MM.1S (cell line): ENCODE data around the gene ADAMTSL1.

Experiments used
- DNase-seq: peaks from one replicate; pipeline ENCODE4 v3.0.0-alpha.2; 2015
- H2AFZ ChIP-seq: fragments of 300-600 bp; sonication (generic); 2 replicates; pipeline ENCODE4 v1.6.0; 2016; ENCODE audit warnings: antibody characterized with exemption, low read length
- H3F3A ChIP-seq: fragments of 300-600 bp; sonication (generic); 2 replicates; pipeline ENCODE4 v1.6.1; 2016; ENCODE audit warnings: mild to moderate bottlenecking, antibody characterized with exemption, low read length, moderate library complexity, mixed read lengths; ENCODE audit not compliant: insufficient read depth
- H3K27ac ChIP-seq: fragments of 300-600 bp; sonication (generic); 2 replicates; pipeline ENCODE4 v1.5.1; 2016; ENCODE audit warnings: mild to moderate bottlenecking, low read length
- H3K27me3 ChIP-seq: fragments of 300-600 bp; sonication (generic); replicated peaks from 2 replicates; pipeline ENCODE4 v1.6.0; 2016; ENCODE audit warnings: low read length; ENCODE audit not compliant: insufficient read depth
- H3K36me3 ChIP-seq: fragments of 300-600 bp; sonication (generic); replicated peaks from 2 replicates; pipeline ENCODE4 v1.6.1; 2016; ENCODE audit warnings: mild to moderate bottlenecking, low read length, mixed read lengths; ENCODE audit not compliant: insufficient read depth
- H3K4me1 ChIP-seq: fragments of 300-600 bp; sonication (generic); 2 replicates; pipeline ENCODE4 v1.6.1; 2016; ENCODE audit warnings: low read length, mixed read lengths
- H3K4me2 ChIP-seq: fragments of 300-600 bp; sonication (generic); 2 replicates; pipeline ENCODE4 v1.6.0; 2016; ENCODE audit warnings: low read depth, low read length
- H3K4me3 ChIP-seq: fragments of 300-600 bp; sonication (generic); 2 replicates; pipeline ENCODE4 v1.5.1; 2016; ENCODE audit warnings: low read length, mixed read lengths
- H3K79me2 ChIP-seq: fragments of 300-600 bp; sonication (generic); 2 replicates; pipeline ENCODE4 v1.6.1; 2016; ENCODE audit warnings: mixed run types, low read length, mixed read lengths
- H3K9ac ChIP-seq: fragments of 300-600 bp; sonication (generic); 2 replicates; pipeline ENCODE4 v1.6.1; 2016; ENCODE audit warnings: low read length, mixed read lengths
- H3K9me2 ChIP-seq: fragments of 300-600 bp; sonication (generic); replicated peaks from 2 replicates; pipeline ENCODE4 v1.6.1; 2016; ENCODE audit warnings: mild to moderate bottlenecking, low read length, mixed read lengths; ENCODE audit not compliant: insufficient read depth
- H3K9me3 ChIP-seq: fragments of 300-600 bp; sonication (generic); replicated peaks from 2 replicates; pipeline ENCODE4 v1.6.1; 2016; ENCODE audit warnings: mild to moderate bottlenecking, low read length, mixed read lengths; ENCODE audit not compliant: insufficient read depth
- H4K20me1 ChIP-seq: fragments of 300-600 bp; sonication (generic); 2 replicates; pipeline ENCODE4 v1.6.1; 2016; ENCODE audit warnings: mild to moderate bottlenecking, low read length, moderate library complexity, mixed read lengths; ENCODE audit not compliant: insufficient read depth
- CTCF ChIP-seq: fragments of 300-600 bp; sonication (generic); IDR thresholded peaks from 2 replicates; pipeline ENCODE4 v1.5.1; 2016; ENCODE audit warnings: antibody characterized with exemption, low read length, mixed read lengths
- EZH2 ChIP-seq: fragments of 300-600 bp; sonication (generic); optimal IDR thresholded peaks from 2 replicates; pipeline ENCODE3; 2017; ENCODE audit warnings: low read depth, mild to moderate bottlenecking, antibody characterized with exemption, low read length, mixed read lengths
- EZH2phosphoT487 ChIP-seq: fragments of 300-600 bp; sonication (generic); IDR thresholded peaks from 2 replicates; pipeline ENCODE4 v1.6.1; 2018; ENCODE audit warnings: antibody characterized with exemption, low read length

Gene ADAMTSL1

GRCh38 chr9:18555105-18555883 is 81.3 kb downstream of the ADAMTSL1 start:
- Histone ChIP-seq H2AFZ (no peak overlapping the region), H3K27me3 (no peaks in the 10 kb centered on the region), H3K79me2 (no peaks in the 10 kb centered on the region), H3K36me3 (no peaks in the 10 kb centered on the region), H3K4me1 (no peaks in the 10 kb centered on the region), H3K9me3 (no peaks in the 10 kb centered on the region), H3F3A (no peaks in the 10 kb centered on the region), H3K27ac (no peak overlapping the region), H3K9ac (no peak overlapping the region), H4K20me1 (no peaks in the 10 kb centered on the region), H3K4me2 (no peak overlapping the region), H3K9me2 (no peaks in the 10 kb centered on the region), H3K4me3 (no peak overlapping the region)
- TF ChIP-seq CTCF: no peak
- no peak for TF ChIP-seq EZH2phosphoT487
- no peak for DNase-seq

DNA sequence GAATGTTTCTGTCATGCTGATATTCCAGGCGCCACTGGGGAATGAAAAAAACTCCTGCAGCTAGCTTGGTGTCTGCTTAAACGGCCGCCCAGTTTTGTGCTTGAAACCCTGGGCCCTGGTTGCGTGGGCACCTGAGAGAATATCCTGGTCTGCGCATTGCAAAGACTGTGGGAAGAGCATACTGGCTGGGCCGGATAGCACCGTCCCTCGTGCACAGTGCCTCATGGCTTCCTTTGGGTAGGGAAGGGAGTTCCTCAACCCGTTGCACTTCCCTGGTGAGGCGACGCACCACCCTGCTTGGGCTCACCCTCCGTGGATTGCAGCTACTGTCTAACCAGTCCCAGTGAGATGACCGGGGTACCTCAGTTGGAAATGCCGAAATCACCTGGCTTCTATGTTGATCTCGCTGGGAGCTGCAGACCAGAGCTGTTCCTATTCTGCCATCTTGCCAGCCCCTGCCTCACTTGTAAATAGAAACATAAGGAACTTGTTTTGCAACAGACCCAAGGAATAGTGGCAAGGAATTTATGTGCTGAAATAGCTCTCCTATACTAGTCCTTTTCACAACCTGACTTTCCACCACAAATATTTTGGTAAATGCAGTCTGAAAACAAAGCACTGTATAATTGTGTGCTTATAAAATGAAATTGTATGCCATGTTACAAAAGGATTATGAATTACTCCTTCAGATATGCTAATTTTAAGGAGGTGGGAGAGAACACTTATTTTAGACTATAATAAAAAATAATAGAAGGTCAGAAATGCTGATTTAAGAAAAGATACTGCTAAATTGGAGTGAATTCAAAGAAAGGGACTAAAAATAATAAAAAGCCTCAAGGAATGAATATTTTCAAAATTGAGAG is 90.3 kb downstream of the ADAMTSL1 start:
- no peak overlapping the region for H3K9ac ChIP-seq
- H3F3A ChIP-seq: no peaks in the 10 kb centered on the region
- H4K20me1 ChIP-seq: no peaks in the 10 kb centered on the region
- DNase-seq: no peak
- TF ChIP-seq CTCF (no peak), EZH2phosphoT487 (no peak), EZH2 (no peak)
- no peaks in the 10 kb centered on the region for H3K27me3 ChIP-seq
- H2AFZ ChIP-seq: no peak overlapping the region
- no peak overlapping the region for H3K27ac ChIP-seq
- no peaks in the 10 kb centered on the region for H3K9me2 ChIP-seq
- H3K36me3 ChIP-seq: no peaks in the 10 kb centered on the region
- no peak overlapping the region for H3K4me2 ChIP-seq
- H3K9me3 ChIP-seq: no peaks in the 10 kb centered on the region
- no peak overlapping the region for H3K4me3 ChIP-seq
- H3K79me2 ChIP-seq: no peaks in the 10 kb centered on the region
- H3K4me1 ChIP-seq: no peaks in the 10 kb centered on the region

GRCh38 chr9:18566121-18566520 is 92.2 kb downstream of the ADAMTSL1 start:
- TF ChIP-seq EZH2phosphoT487 (no peak), EZH2 (no peak), CTCF (no peak)
- no peaks in the 10 kb centered on the region for H3K9me2 ChIP-seq
- DNase-seq: no peak
- H2AFZ ChIP-seq: no peak overlapping the region
- no peaks in the 10 kb centered on the region for H3K4me1 ChIP-seq
- no peaks in the 10 kb centered on the region for H3F3A ChIP-seq
- H3K79me2 ChIP-seq: no peaks in the 10 kb centered on the region
- no peaks in the 10 kb centered on the region for H3K36me3 ChIP-seq
- H3K9ac ChIP-seq: no peak overlapping the region
- H3K27me3 ChIP-seq: no peaks in the 10 kb centered on the region
- no peak overlapping the region for H3K4me3 ChIP-seq
- no peak overlapping the region for H3K4me2 ChIP-seq
- H4K20me1 ChIP-seq: no peaks in the 10 kb centered on the region
- no peak overlapping the region for H3K27ac ChIP-seq
- H3K9me3 ChIP-seq: no peaks in the 10 kb centered on the region
